Panc1 (cell line): ENCODE results near the gene HOXA7. TPM values are rescaled to one million over a fixed set of nuclear protein-coding genes. Genes with fewer than 3 reads are reported as not detected.
A peak's percentile ranks its signal among the peaks of the same experiment; 100 is the strongest.

ENCODE experiments used
- ATAC-seq: fragments of 200-7000 bp; cut with Tn5 transposase; 2 replicates; pipeline ENCODE4 v1.9.1; 2020; ENCODE audit warnings: mild to moderate bottlenecking, moderate library complexity
- BruUV-seq: library from RNA; stranded (reverse); fragments of 400-500 nt; replicated peaks from 2 replicates; lab custom pipeline; 2021; lab: Mats Ljungman, UMichigan
- CTCF ChIA-PET: fragments of 300-600 bp; sonication (Branson Sonifier 250); formaldehyde crosslinking; loops from one replicate; lab custom pipeline; 2022; ENCODE audit warnings: antibody characterized with exemption; lab: Charles Lee
- POLR2A ChIA-PET: fragments of 300-600 bp; sonication (Branson Sonifier 250); formaldehyde crosslinking; loops from one replicate; lab custom pipeline; 2022; ENCODE audit warnings: antibody characterized with exemption; lab: Charles Lee
- DNase-seq: peaks from one replicate; pipeline ENCODE4 v3.0.0-alpha.2; 2010; ENCODE audit warnings: low read depth, low spot score
- H3K27ac ChIP-seq: 2 replicates; pipeline ENCODE4 v1.5.1; 2011; ENCODE audit warnings: mild to moderate bottlenecking, low read length, inconsistent platforms
- H3K27me3 ChIP-seq: fragments of 200-500 bp; sonication (Bioruptor generic); 2 replicates; pipeline ENCODE4 v1.6.0; 2014; ENCODE audit warnings: low read length, inconsistent platforms; ENCODE audit not compliant: control insufficient read depth, insufficient read depth
- H3K36me3 ChIP-seq: fragments of 200-500 bp; sonication (Bioruptor generic); 2 replicates; pipeline ENCODE4 v1.5.1; 2014; ENCODE audit warnings: inconsistent platforms, mild to moderate bottlenecking, low read length, moderate library complexity; ENCODE audit not compliant: control insufficient read depth, insufficient read depth
- H3K4me1 ChIP-seq: 2 replicates; pipeline ENCODE4 v1.5.1; 2011; ENCODE audit warnings: inconsistent platforms, mild to moderate bottlenecking, low read length, moderate library complexity; ENCODE audit not compliant: control insufficient read depth, insufficient read depth
- H3K4me3 ChIP-seq, 2 experiments: 2 replicates each; pipeline ENCODE4 v1.5.1; 2011 to 2012; ENCODE audit warnings: low read depth in 2 of 2, low read length in 2 of 2, mild to moderate bottlenecking in 2 of 2, inconsistent platforms in 1 of 2, moderate library complexity in 1 of 2
- H3K9me3 ChIP-seq: fragments of 200-500 bp; sonication (Bioruptor generic); 2 replicates; pipeline ENCODE4 v1.5.1; 2014; ENCODE audit warnings: low read depth, mild to moderate bottlenecking, inconsistent platforms, low read length, moderate library complexity; ENCODE audit not compliant: control insufficient read depth, insufficient read depth
- POLR2AphosphoS5 ChIP-seq: IDR thresholded peaks from 2 replicates; pipeline ENCODE4 v1.6.1; 2012; ENCODE audit warnings: mild to moderate bottlenecking, low read depth, low read length, moderate library complexity
- REST ChIP-seq, 2 experiments: IDR thresholded peaks; 2 replicates each; pipeline ENCODE4 v1.6.1; 2011 to 2012; ENCODE audit warnings: low read depth in 2 of 2, control low read depth in 1 of 2, low read length in 1 of 2, mild to moderate bottlenecking in 1 of 2, moderate library complexity in 1 of 2; ENCODE audit not compliant: insufficient read depth in 1 of 2
- SIN3A ChIP-seq: IDR thresholded peaks from 2 replicates; pipeline ENCODE4 v1.6.1; 2012; ENCODE audit warnings: low read depth, mild to moderate bottlenecking, low read length, moderate library complexity, borderline replicate concordance; ENCODE audit not compliant: insufficient read depth
- TCF7L2 ChIP-seq: IDR thresholded peaks from 2 replicates; pipeline ENCODE4 v1.6.1; 2011; ENCODE audit warnings: mild to moderate bottlenecking, low read depth, low read length, inconsistent platforms
- in situ Hi-C: cut with HindIII; loops from 2 replicates; pipeline ENCODE4 v1.10.0; 2016; ENCODE audit warnings: low sequenced_read_pairs, low pct_unique_long_range_greater_than_20kb
- intact Hi-C: fragments of 100-400 bp; cut with micrococcal nuclease; formaldehyde crosslinking; loops from one replicate; pipeline ENCODE4 v1.10.0; 2022; ENCODE audit not compliant: unreplicated experiment
- total RNA-seq: library from RNA; stranded (reverse); gene quantifications from one replicate; pipeline ENCODE4 v1.2.1, GENCODE V29; 2021; ENCODE audit not compliant: unreplicated experiment
- TF ChIP-seq, protein P1 (sequence below): fragments of 450-650 bp; IDR thresholded peaks from 2 replicates; pipeline ENCODE4 v1.5.1; 2017; ENCODE audit warnings: mild to moderate bottlenecking

Gene HOXA7
- total RNA-seq, 1 experiment from 2014 or later, result not detected

- CTCF ChIA-PET, result no interaction called here
- peak overlapping the region; percentile 77 to 92 for H3K4me3 ChIP-seq
- no peak for ATAC-seq
- no peaks in the 10 kb centered on the region for H3K27me3 ChIP-seq
- intact Hi-C loops (no loop called here), in situ Hi-C loops (no loop called here)
- H3K36me3 ChIP-seq, result 0 out of 2 replicates have a peak, but pooled peaks cover under 1% of the 10 kb centered on the region
- TF ChIP-seq SIN3A (0 out of 2 replicates have a peak, but pooled peaks have one; percentile 44), TCF7L2 (no peak)
- H3K27ac ChIP-seq, result peak overlapping the region; percentile 100
- no peak for DNase-seq
- no peaks in the 10 kb centered on the region for H3K9me3 ChIP-seq
- BruUV-seq, result TSS peak; percentile 70
- POLR2A ChIA-PET, result no interaction called here
- H3K4me1 ChIP-seq, result peaks cover 43% of the 10 kb centered on the region
Observed at GRCh38 chr7:27111751-27112277, 44.7 kb downstream of the HOXA7 start.

- intact Hi-C loops, result no loop called here
- peaks cover 41% of the 10 kb centered on the region for H3K4me1 ChIP-seq
Observed at GRCh38 chr7:27111042-27111750, 45.3 kb downstream of the HOXA7 start.

More at GRCh38 chr7:27111042-27111750, 45.3 kb downstream of the HOXA7 start:
- ChIA-PET POLR2A (interaction anchor here (0.6 to 0.8 kb wide), 5 partner anchors 9 to 531 kb away, joined by 3 to 4 read pairs (median 3); no protein-coding TSS in a partner anchor), CTCF (interaction anchor here (0.7 kb wide), 1 partner anchor 232 kb away, joined by 3 read pairs; no protein-coding TSS in a partner anchor)
- TF ChIP-seq, protein P1, sequence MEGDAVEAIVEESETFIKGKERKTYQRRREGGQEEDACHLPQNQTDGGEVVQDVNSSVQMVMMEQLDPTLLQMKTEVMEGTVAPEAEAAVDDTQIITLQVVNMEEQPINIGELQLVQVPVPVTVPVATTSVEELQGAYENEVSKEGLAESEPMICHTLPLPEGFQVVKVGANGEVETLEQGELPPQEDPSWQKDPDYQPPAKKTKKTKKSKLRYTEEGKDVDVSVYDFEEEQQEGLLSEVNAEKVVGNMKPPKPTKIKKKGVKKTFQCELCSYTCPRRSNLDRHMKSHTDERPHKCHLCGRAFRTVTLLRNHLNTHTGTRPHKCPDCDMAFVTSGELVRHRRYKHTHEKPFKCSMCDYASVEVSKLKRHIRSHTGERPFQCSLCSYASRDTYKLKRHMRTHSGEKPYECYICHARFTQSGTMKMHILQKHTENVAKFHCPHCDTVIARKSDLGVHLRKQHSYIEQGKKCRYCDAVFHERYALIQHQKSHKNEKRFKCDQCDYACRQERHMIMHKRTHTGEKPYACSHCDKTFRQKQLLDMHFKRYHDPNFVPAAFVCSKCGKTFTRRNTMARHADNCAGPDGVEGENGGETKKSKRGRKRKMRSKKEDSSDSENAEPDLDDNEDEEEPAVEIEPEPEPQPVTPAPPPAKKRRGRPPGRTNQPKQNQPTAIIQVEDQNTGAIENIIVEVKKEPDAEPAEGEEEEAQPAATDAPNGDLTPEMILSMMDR, result no peak
- TF ChIP-seq SIN3A (no peak; the same call in 1 of the 2 replicates), TCF7L2 (no peak), REST (IDR thresholded peaks at IDR 0.05; ENCODE audit: insufficient read depth in 1 of 2, low read depth in 2 of 2, low read length in 1 of 2) (no peak), POLR2AphosphoS5 (peak; percentile 8; the same call in 1 of the 2 replicates)
- in situ Hi-C loops, result no loop called here
- Histone ChIP-seq H3K9me3 (no peaks in the 10 kb centered on the region), H3K27me3 (no peaks in the 10 kb centered on the region), H3K36me3 (0 out of 2 replicates have a peak, but pooled peaks cover 2% of the 10 kb centered on the region), H3K27ac (peak overlapping the region; percentile 100), H3K4me3 (peak overlapping the region; percentile 77 to 92)
- ATAC-seq (no peak), DNase-seq (no peak)
- no TSS peak for BruUV-seq
